RWPE2 (cell line): Measurements from ENCODE around the gene CHRDL1.

Experiments
- ATAC-seq: fragments of 200-7000 bp; cut with Tn5 transposase; 3 replicates; pipeline ENCODE4 v1.9.1; 2021; ENCODE audit warnings: low read depth
- DNase-seq: peaks from one replicate; pipeline ENCODE4 v3.0.0-alpha.2; 2020; ENCODE audit warnings: low spot score
- H3K27ac ChIP-seq: fragments of 450-650 bp; 2 replicates; pipeline ENCODE4 v1.5.1; 2017; ENCODE audit warnings: mild to moderate bottlenecking; ENCODE audit not compliant: poor library complexity, severe bottlenecking
- H3K27me3 ChIP-seq: fragments of 250-450 bp; sonication (Bioruptor Pico); 2 replicates; pipeline ENCODE4 v1.5.1; 2021; ENCODE audit warnings: mild to moderate bottlenecking, moderate library complexity; ENCODE audit not compliant: insufficient read depth, poor library complexity, severe bottlenecking
- H3K36me3 ChIP-seq: fragments of 250-450 bp; sonication (Bioruptor Pico); 2 replicates; pipeline ENCODE4 v1.5.1; 2020; ENCODE audit warnings: low read depth, mild to moderate bottlenecking, moderate library complexity
- H3K4me1 ChIP-seq: fragments of 250-450 bp; sonication (Bioruptor Pico); 2 replicates; pipeline ENCODE4 v1.5.1; 2021; ENCODE audit warnings: mild to moderate bottlenecking, moderate library complexity; ENCODE audit not compliant: insufficient read depth, poor library complexity, severe bottlenecking
- H3K4me3 ChIP-seq: fragments of 250-450 bp; sonication (Bioruptor Pico); 2 replicates; pipeline ENCODE4 v1.5.1; 2021; ENCODE audit warnings: mild to moderate bottlenecking, moderate library complexity; ENCODE audit not compliant: severe bottlenecking
- H3K9me3 ChIP-seq: fragments of 250-450 bp; sonication (Bioruptor Pico); 2 replicates; pipeline ENCODE4 v1.5.1; 2021; ENCODE audit warnings: mild to moderate bottlenecking, moderate library complexity; ENCODE audit not compliant: severe bottlenecking
- TF ChIP-seq, protein P1 (sequence below): fragments of 450-650 bp; IDR thresholded peaks from one replicate; pipeline ENCODE4 v1.5.1; 2017; ENCODE audit warnings: mild to moderate bottlenecking, moderate library complexity; ENCODE audit not compliant: poor library complexity, severe bottlenecking

CHRDL1 gene

GRCh38 chrX:110755611-110756010, 40.0 kb downstream of the CHRDL1 start:
- Histone ChIP-seq H3K36me3 (no peaks in the 10 kb centered on the region), H3K27me3 (no peaks in the 10 kb centered on the region), H3K9me3 (no peaks in the 10 kb centered on the region), H3K4me1 (no peaks in the 10 kb centered on the region), H3K4me3 (no peak overlapping the region), H3K27ac (no peak overlapping the region)
- TF ChIP-seq, protein P1, sequence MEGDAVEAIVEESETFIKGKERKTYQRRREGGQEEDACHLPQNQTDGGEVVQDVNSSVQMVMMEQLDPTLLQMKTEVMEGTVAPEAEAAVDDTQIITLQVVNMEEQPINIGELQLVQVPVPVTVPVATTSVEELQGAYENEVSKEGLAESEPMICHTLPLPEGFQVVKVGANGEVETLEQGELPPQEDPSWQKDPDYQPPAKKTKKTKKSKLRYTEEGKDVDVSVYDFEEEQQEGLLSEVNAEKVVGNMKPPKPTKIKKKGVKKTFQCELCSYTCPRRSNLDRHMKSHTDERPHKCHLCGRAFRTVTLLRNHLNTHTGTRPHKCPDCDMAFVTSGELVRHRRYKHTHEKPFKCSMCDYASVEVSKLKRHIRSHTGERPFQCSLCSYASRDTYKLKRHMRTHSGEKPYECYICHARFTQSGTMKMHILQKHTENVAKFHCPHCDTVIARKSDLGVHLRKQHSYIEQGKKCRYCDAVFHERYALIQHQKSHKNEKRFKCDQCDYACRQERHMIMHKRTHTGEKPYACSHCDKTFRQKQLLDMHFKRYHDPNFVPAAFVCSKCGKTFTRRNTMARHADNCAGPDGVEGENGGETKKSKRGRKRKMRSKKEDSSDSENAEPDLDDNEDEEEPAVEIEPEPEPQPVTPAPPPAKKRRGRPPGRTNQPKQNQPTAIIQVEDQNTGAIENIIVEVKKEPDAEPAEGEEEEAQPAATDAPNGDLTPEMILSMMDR: no peak
- DNase-seq (no peak), ATAC-seq (no peak)

DNA sequence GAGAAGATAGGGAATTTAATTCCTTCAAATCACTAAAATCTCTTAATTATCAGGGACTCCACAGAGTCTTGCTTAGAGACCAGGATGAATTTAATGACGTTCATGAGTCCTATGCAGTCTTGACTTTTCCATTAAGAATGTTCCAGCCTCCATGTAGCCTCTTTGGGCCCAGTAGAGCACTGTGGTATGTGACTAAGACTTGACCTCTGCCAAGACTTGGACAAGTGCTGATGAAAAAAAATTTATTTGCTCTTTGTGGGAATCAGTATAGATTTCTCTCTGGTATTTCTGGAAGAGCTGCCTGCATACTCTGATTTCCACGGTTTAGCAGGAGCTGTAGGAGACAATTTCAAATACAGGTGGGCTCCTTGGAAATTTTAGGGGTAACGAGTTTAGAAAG, 40.6 kb downstream of the CHRDL1 start:
- no peak overlapping the region for H3K4me3 ChIP-seq
- TF ChIP-seq, protein P1: no peak
- no peak for ATAC-seq
- DNase-seq: no peak
- H3K27me3 ChIP-seq: no peaks in the 10 kb centered on the region
- H3K9me3 ChIP-seq: no peaks in the 10 kb centered on the region
- H3K36me3 ChIP-seq: no peaks in the 10 kb centered on the region
- H3K4me1 ChIP-seq: no peaks in the 10 kb centered on the region
- no peak overlapping the region for H3K27ac ChIP-seq

DNA sequence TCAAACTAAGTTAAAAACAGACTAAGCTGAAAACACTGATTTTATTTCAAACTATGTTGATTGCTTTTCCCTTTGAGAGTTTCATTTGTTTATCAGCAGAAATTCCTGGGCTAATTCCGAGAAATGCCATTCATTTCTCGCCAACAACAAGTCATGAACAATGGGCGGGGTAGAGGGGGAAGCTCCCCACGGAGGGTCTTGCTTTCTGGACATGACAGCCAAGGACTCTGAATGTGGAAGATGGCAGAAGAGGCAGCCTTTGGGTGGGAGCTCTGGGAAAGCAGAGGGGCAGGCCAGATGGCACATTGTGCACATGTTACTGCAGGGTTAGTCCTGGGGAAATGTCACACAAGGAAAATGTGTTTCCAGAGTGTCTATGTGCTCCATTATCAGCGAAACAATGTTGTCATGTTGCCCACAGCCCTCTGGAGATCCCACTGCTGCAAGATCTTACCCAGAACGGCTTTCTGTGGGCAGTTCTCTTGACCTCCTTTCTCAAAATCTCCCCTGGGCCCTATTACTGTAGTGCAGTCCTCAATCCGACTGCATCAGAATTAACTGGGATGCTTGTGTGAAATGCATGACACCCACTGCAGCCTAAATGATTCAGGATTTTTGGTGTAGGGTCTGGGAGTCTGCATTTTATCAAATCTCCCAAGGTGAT, 45.0 kb downstream of the CHRDL1 start:
- H3K4me3 ChIP-seq: no peak overlapping the region
- ATAC-seq (no peak), DNase-seq (no peak)
- TF ChIP-seq, protein P1: no peak
- no peaks in the 10 kb centered on the region for H3K27me3 ChIP-seq
- H3K36me3 ChIP-seq: no peaks in the 10 kb centered on the region
- H3K4me1 ChIP-seq: no peaks in the 10 kb centered on the region
- no peaks in the 10 kb centered on the region for H3K9me3 ChIP-seq
- no peak overlapping the region for H3K27ac ChIP-seq

DNA sequence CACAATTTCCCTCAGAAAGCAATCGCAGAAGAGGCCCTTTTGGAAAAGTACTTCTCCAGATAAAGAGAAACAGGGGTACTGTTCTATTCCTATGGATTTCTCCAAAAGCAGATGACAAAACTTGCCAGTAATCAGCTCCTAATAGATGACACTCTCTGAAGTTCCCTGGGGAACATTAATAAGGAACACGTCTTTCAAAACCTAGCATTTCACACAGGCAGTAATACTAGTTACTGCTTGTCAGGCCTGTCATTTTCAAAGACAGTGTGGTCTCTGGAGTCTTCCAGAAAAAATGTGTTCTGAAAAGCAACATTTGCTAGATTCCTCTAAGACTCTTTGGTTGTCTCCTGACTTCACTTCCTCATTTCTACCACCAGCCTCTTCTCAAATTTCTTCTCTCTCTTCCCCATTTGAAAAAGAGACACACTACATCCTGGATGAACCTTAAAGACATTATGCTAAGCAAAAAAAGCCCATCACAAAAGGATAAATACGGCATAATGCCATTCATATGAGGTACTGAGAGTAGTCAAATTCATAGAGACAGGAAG, 47.3 kb downstream of the CHRDL1 start:
- no peaks in the 10 kb centered on the region for H3K4me1 ChIP-seq
- TF ChIP-seq, protein P1: no peak
- no peaks in the 10 kb centered on the region for H3K9me3 ChIP-seq
- ATAC-seq (no peak), DNase-seq (no peak)
- no peak overlapping the region for H3K4me3 ChIP-seq
- H3K27ac ChIP-seq: no peak overlapping the region
- no peaks in the 10 kb centered on the region for H3K36me3 ChIP-seq
- no peaks in the 10 kb centered on the region for H3K27me3 ChIP-seq

- no peak for DNase-seq
- Histone ChIP-seq H3K36me3 (no peaks in the 10 kb centered on the region), H3K9me3 (no peaks in the 10 kb centered on the region), H3K4me1 (no peaks in the 10 kb centered on the region), H3K4me3 (no peak overlapping the region), H3K27ac (no peak overlapping the region), H3K27me3 (no peaks in the 10 kb centered on the region)
- TF ChIP-seq, protein P1: no peak
- ATAC-seq: no peak
Observed at GRCh38 chrX:110746014-110746413, 49.6 kb downstream of the CHRDL1 start.
